ENCODE data around the gene VWA1.
"Not testable (repeated sequence)": the region's sequence is repeated elsewhere in the genome, so short reads cannot be mapped to it uniquely, and the experiment has no call there.

GRCh38 chr1:1481811-1482210, 46.3 kb downstream of the VWA1 start:
- not testable (repeated sequence) for TF ChIP-seq YY1 (IDR thresholded peaks at IDR 0.05; ENCODE audit: insufficient read depth, insufficient read length); ZNF274 (IDR thresholded peaks at IDR 0.05; ENCODE audit: low read depth, low read length); SUZ12 (IDR thresholded peaks at IDR 0.05; ENCODE audit: extremely low read depth, insufficient read depth, insufficient read length)

Data from NT2/D1 (cell line).